Upper lobe of right lung (tissue), 1 donor: ENCODE data around the gene SLC4A11. TPM values are rescaled to one million over a fixed set of nuclear protein-coding genes. Genes with fewer than 3 reads are reported as not detected.

Source experiments
- ATAC-seq: fragments of 200-7000 bp; cut with Tn5 transposase; one replicate; pipeline ENCODE4 v1.9.1; 2020; ENCODE audit warnings: mild to moderate bottlenecking, moderate library complexity
- DNase-seq: peaks from one replicate; pipeline ENCODE4 v3.0.0-alpha.2; 2020
- H3K27ac ChIP-seq: fragments of 200-600 bp; one replicate; pipeline ENCODE4 v1.8.0; 2022
- H3K27me3 ChIP-seq: fragments of 200-600 bp; one replicate; pipeline ENCODE4 v1.8.0; 2022; ENCODE audit warnings: mild to moderate bottlenecking
- H3K36me3 ChIP-seq: fragments of 200-600 bp; one replicate; pipeline ENCODE4 v1.8.0; 2022
- H3K4me1 ChIP-seq: fragments of 200-600 bp; one replicate; pipeline ENCODE4 v1.8.0; 2022
- H3K4me3 ChIP-seq: fragments of 200-600 bp; one replicate; pipeline ENCODE4 v1.8.0; 2022; ENCODE audit warnings: mild to moderate bottlenecking
- H3K9me3 ChIP-seq: fragments of 200-600 bp; one replicate; pipeline ENCODE4 v1.8.0; 2022
- CTCF ChIP-seq: fragments of 200-600 bp; IDR thresholded peaks from one replicate; pipeline ENCODE4 v1.8.0; 2022; ENCODE audit warnings: antibody characterized with exemption
- intact Hi-C: fragments of 100-400 bp; cut with DNase I; formaldehyde crosslinking; loops from one replicate; pipeline ENCODE4 v1.11.0; 2022
- total RNA-seq: library from RNA; stranded (reverse); fragmentation: NEBNext Ultra II Directional; extraction: Animal tissue kit (Norgen Biotek cat#: 25700); gene quantifications from one replicate; pipeline ENCODE4 v1.2.1, GENCODE V29; 2021
- donor health status: DM: no; HTN: yes; CAD: no; lungs with severe emphysema.

The SLC4A11 gene
- total RNA-seq, 1 donor from 2014 or later: 2.7 TPM

GRCh38 chr20:3233991-3234498, 4.9 kb downstream of the SLC4A11 start:
- Histone ChIP-seq H3K4me3 (no peak overlapping the region), H3K4me1 (peaks cover 5% of the 10 kb centered on the region), H3K27ac (no peak overlapping the region), H3K9me3 (no peaks in the 10 kb centered on the region), H3K36me3 (no peaks in the 10 kb centered on the region), H3K27me3 (peaks cover 15% of the 10 kb centered on the region)
- intact Hi-C loops: no loop called here
- DNase-seq (no peak), ATAC-seq (no peak)
- TF ChIP-seq CTCF: no peak

GRCh38 chr20:3233131-3233990, 5.6 kb downstream of the SLC4A11 start:
- Histone ChIP-seq H3K27ac (no peak overlapping the region), H3K4me3 (no peak overlapping the region), H3K9me3 (no peaks in the 10 kb centered on the region), H3K36me3 (no peaks in the 10 kb centered on the region), H3K4me1 (peaks cover 5% of the 10 kb centered on the region), H3K27me3 (peaks cover 10% of the 10 kb centered on the region)
- TF ChIP-seq CTCF: no peak
- intact Hi-C loops: no loop called here
- ATAC-seq: no peak
- DNase-seq: no peak

- ATAC-seq (no peak), DNase-seq (no peak)
- Histone ChIP-seq H3K27ac (no peak overlapping the region), H3K4me3 (no peak overlapping the region), H3K4me1 (no peaks in the 10 kb centered on the region), H3K27me3 (no peaks in the 10 kb centered on the region), H3K36me3 (no peaks in the 10 kb centered on the region), H3K9me3 (no peaks in the 10 kb centered on the region)
- TF ChIP-seq CTCF: no peak
- intact Hi-C loops: no loop called here
Measured at GRCh38 chr20:3231889-3232588, 7.0 kb downstream of the SLC4A11 start.

- Histone ChIP-seq H3K4me1 (no peaks in the 10 kb centered on the region), H3K36me3 (no peaks in the 10 kb centered on the region), H3K27me3 (no peaks in the 10 kb centered on the region), H3K9me3 (no peaks in the 10 kb centered on the region), H3K4me3 (no peak overlapping the region), H3K27ac (no peak overlapping the region)
- no peak for DNase-seq
- TF ChIP-seq CTCF: no peak
- intact Hi-C loops: no loop called here
- no peak for ATAC-seq
Measured at GRCh38 chr20:3231116-3231515, 7.9 kb downstream of the SLC4A11 start.

GRCh38 chr20:3229798-3230197, 9.2 kb downstream of the SLC4A11 start:
- ATAC-seq (no peak), DNase-seq (no peak)
- no peaks in the 10 kb centered on the region for H3K4me1 ChIP-seq
- no peak overlapping the region for H3K27ac ChIP-seq
- peaks cover 3% of the 10 kb centered on the region for H3K36me3 ChIP-seq
- no peaks in the 10 kb centered on the region for H3K27me3 ChIP-seq
- no peak for TF ChIP-seq CTCF
- intact Hi-C loops: no loop called here
- no peaks in the 10 kb centered on the region for H3K9me3 ChIP-seq
- no peak overlapping the region for H3K4me3 ChIP-seq
